Effector CD8-positive, alpha-beta T cell (primary cell): ENCODE measurements around the gene GPR55.
"Not testable (repeated sequence)": the region's sequence is repeated elsewhere in the genome, so short reads cannot be mapped to it uniquely, and the experiment has no call there.

ENCODE experiments used
- DNase-seq: peaks from one replicate; lab custom pipeline; 2025; lab: John Stamatoyannopoulos, UW

GPR55 gene

GRCh38 chr2:230951396-230951795 is 26.4 kb upstream of the GPR55 start:
- DNase-seq, result no peak

GRCh38 chr2:230950874-230951339 is 25.9 kb upstream of the GPR55 start:
- DNase-seq, result no peak

GRCh38 chr2:230949966-230950873 is 25.2 kb upstream of the GPR55 start:
- no peak for DNase-seq

- no peak for DNase-seq
Observed at GRCh38 chr2:230947908-230948365, 22.9 kb upstream of the GPR55 start.

GRCh38 chr2:230947235-230947576 is 22.2 kb upstream of the GPR55 start:
- no peak for DNase-seq

- no peak for DNase-seq
Observed at GRCh38 chr2:230946429-230947234, 21.6 kb upstream of the GPR55 start.

GRCh38 chr2:230944757-230945372 is 19.8 kb upstream of the GPR55 start:
- no peak for DNase-seq

- DNase-seq, result no peak
Observed at GRCh38 chr2:230944123-230944653, 19.1 kb upstream of the GPR55 start.

GRCh38 chr2:230942920-230943896 is 18.2 kb upstream of the GPR55 start:
- DNase-seq, result no peak

GRCh38 chr2:230942371-230942770 is 17.3 kb upstream of the GPR55 start:
- no peak for DNase-seq

- no peak for DNase-seq
Observed at GRCh38 chr2:230941202-230942180, 16.4 kb upstream of the GPR55 start.

- no peak for DNase-seq
Observed at GRCh38 chr2:230940471-230940815, 15.4 kb upstream of the GPR55 start.

- no peak for DNase-seq
Observed at GRCh38 chr2:230939691-230940470, 14.8 kb upstream of the GPR55 start.

GRCh38 chr2:230939066-230939591 is 14.1 kb upstream of the GPR55 start:
- DNase-seq, result no peak

GRCh38 chr2:230938516-230939065 is 13.5 kb upstream of the GPR55 start:
- DNase-seq, result no peak

GRCh38 chr2:230938098-230938497 is 13.1 kb upstream of the GPR55 start:
- no peak for DNase-seq

- DNase-seq, result no peak
Observed at GRCh38 chr2:230937362-230937761, 12.3 kb upstream of the GPR55 start.

- DNase-seq, result not testable (repeated sequence)
Observed at GRCh38 chr2:230936243-230936642, 11.2 kb upstream of the GPR55 start.

- no peak for DNase-seq
Observed at GRCh38 chr2:230935130-230935430, 10.0 kb upstream of the GPR55 start.
